Hepatocyte (in vitro differentiated cells): ENCODE results near the gene RTN3.

Source experiments
- EZH2phosphoT487 ChIP-seq: fragments of 200-600 bp; sonication (generic); IDR thresholded peaks from one replicate; pipeline ENCODE4 v1.6.1; 2018; ENCODE audit warnings: antibody characterized with exemption, mild to moderate bottlenecking, low read depth, moderate library complexity; ENCODE audit not compliant: unreplicated experiment, severe bottlenecking
- TF ChIP-seq, protein P1 (sequence below): fragments of 200-600 bp; sonication (generic); IDR thresholded peaks from 2 replicates; pipeline ENCODE4 v1.5.1; 2016; ENCODE audit warnings: antibody characterized with exemption, mild to moderate bottlenecking; ENCODE audit not compliant: poor library complexity

DNA sequence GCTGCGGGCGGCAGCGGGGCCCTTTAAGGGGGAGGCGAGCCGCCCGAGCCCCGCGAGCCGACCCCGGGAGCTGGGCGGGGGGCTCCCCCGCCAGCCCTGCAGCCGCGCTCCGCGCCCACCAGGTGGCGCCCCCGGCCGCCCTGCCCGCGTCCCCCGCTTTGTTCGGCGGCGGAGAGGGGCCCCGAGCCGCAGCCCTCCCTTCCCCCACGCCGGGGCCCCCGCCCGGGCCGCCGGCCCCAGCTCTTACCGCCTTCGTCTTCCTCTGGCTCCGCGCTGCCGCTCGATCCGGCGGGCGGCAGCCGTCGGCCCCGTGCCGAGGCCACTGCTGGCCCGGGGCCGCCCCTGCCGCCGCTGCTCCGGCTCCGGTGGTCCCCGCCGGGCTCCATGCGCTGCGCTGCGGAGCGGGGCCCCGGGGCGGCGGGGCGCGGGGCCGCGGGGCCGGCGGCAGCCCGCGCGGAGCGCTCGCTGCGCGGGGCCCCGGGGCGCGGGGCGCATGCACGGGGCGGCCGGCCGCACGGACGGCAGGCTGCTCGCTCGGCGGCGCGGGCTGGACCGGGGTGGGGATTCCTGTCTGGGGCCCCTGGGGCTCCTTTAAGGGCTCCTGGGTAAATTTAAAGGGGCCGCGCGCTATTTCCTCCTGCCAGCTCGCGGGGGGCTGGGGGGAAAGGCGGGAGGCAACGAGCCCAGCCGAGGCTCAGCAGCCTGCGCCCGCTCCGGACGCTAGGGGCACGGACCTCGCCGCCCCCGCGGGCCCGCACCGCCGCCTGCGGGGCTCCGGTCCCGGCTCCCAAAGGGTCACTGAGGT lies 87.1 kb downstream of the RTN3 start, which contains the start of gene ZFTA:
- TF ChIP-seq, protein P1, sequence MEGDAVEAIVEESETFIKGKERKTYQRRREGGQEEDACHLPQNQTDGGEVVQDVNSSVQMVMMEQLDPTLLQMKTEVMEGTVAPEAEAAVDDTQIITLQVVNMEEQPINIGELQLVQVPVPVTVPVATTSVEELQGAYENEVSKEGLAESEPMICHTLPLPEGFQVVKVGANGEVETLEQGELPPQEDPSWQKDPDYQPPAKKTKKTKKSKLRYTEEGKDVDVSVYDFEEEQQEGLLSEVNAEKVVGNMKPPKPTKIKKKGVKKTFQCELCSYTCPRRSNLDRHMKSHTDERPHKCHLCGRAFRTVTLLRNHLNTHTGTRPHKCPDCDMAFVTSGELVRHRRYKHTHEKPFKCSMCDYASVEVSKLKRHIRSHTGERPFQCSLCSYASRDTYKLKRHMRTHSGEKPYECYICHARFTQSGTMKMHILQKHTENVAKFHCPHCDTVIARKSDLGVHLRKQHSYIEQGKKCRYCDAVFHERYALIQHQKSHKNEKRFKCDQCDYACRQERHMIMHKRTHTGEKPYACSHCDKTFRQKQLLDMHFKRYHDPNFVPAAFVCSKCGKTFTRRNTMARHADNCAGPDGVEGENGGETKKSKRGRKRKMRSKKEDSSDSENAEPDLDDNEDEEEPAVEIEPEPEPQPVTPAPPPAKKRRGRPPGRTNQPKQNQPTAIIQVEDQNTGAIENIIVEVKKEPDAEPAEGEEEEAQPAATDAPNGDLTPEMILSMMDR, result peak; percentile 48
- TF ChIP-seq EZH2phosphoT487, result no peak
